OCI-LY1 (cell line): Measurements from ENCODE around the gene EBF3.

Source experiments
- CTCF ChIP-seq: fragments of 200-600 bp; sonication (generic), shearing (Covaris generic); IDR thresholded peaks from 2 replicates; pipeline ENCODE4 v1.5.1; 2017; ENCODE audit warnings: mild to moderate bottlenecking, antibody characterized with exemption, low read length, moderate library complexity, mixed read lengths
- EZH2 ChIP-seq: fragments of 200-600 bp; sonication (generic), shearing (Covaris generic); IDR thresholded peaks from 2 replicates; pipeline ENCODE4 v1.8.0; 2017; ENCODE audit warnings: borderline replicate concordance, mixed run types, mild to moderate bottlenecking, antibody characterized with exemption, low read length, moderate library complexity, mixed read lengths

- TF ChIP-seq CTCF: no peak
- TF ChIP-seq EZH2: no peak
These were observed 170.6 kb downstream of the EBF3 start for GRCh38 chr10:129793479-129793878.
